Nephron progenitor cell (in vitro differentiated cells): ENCODE measurements around the gene IL10RA.

Source experiments
- DNase-seq: peaks from one replicate; pipeline ENCODE4 v3.0.0; 2021
- H3K27ac Mint-ChIP-seq: 2 replicates; pipeline ENCODE4 v1.8.0; 2021; ENCODE audit warnings: mild to moderate bottlenecking, moderate library complexity, mixed read lengths
- H3K27me3 Mint-ChIP-seq: 2 replicates; pipeline ENCODE4 v1.8.0; 2021; ENCODE audit warnings: mild to moderate bottlenecking, low read depth, mixed read lengths; ENCODE audit not compliant: poor library complexity
- H3K36me3 Mint-ChIP-seq: 2 replicates; pipeline ENCODE4 v1.8.0; 2021; ENCODE audit warnings: low read depth, mixed read lengths
- H3K4me1 Mint-ChIP-seq: 2 replicates; pipeline ENCODE4 v1.8.0; 2021; ENCODE audit warnings: mixed read lengths
- H3K4me3 Mint-ChIP-seq: 2 replicates; pipeline ENCODE4 v1.8.0; 2021; ENCODE audit warnings: mild to moderate bottlenecking, moderate library complexity, mixed read lengths
- H3K9me3 Mint-ChIP-seq: 2 replicates; pipeline ENCODE4 v1.8.0; 2021; ENCODE audit warnings: mild to moderate bottlenecking, moderate library complexity, mixed read lengths
- TF ChIP-seq, protein P1 (sequence below): fragments of 200-600 bp; sonication (generic); IDR thresholded peaks from 2 replicates; pipeline ENCODE4 v1.5.0; 2021; ENCODE audit warnings: antibody characterized with exemption

The IL10RA gene

GRCh38 chr11:118001494-118001971 is 15.3 kb downstream of the IL10RA start:
- TF ChIP-seq, protein P1, sequence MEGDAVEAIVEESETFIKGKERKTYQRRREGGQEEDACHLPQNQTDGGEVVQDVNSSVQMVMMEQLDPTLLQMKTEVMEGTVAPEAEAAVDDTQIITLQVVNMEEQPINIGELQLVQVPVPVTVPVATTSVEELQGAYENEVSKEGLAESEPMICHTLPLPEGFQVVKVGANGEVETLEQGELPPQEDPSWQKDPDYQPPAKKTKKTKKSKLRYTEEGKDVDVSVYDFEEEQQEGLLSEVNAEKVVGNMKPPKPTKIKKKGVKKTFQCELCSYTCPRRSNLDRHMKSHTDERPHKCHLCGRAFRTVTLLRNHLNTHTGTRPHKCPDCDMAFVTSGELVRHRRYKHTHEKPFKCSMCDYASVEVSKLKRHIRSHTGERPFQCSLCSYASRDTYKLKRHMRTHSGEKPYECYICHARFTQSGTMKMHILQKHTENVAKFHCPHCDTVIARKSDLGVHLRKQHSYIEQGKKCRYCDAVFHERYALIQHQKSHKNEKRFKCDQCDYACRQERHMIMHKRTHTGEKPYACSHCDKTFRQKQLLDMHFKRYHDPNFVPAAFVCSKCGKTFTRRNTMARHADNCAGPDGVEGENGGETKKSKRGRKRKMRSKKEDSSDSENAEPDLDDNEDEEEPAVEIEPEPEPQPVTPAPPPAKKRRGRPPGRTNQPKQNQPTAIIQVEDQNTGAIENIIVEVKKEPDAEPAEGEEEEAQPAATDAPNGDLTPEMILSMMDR = no peak

DNA sequence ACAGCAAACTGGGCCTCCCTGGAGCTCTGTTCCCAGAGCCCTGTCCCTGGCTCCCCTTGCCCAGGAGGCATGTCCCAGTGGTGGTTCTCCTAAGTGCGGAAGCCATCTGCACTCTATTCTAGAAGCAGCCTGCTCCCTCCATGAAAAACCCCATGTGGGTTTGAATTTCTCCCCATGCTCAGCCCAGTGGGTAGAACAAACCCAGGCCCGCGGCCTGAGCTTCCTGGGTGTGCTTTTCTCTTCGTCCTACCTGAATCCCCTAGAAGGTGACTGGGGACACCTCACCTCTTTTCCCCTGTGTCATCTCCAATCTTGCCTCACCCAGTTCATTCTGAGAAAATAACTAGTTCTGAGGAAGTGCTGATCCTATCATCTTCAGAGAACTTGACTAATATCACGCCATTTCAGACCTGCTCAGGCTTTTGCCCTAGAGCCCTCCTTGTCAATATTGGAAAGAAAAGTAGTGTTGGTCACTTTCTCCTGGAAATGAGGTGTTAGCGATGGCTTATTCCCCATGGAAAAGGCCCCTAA is 15.9 kb downstream of the IL10RA start:
- no peak overlapping the region for H3K4me3 Mint-ChIP-seq
- no peak for DNase-seq
- TF ChIP-seq, protein P1 = no peak
- H3K27me3 Mint-ChIP-seq = peaks cover 22% of the 10 kb centered on the region
- peaks cover 4% of the 10 kb centered on the region for H3K9me3 Mint-ChIP-seq
- no peaks in the 10 kb centered on the region for H3K36me3 Mint-ChIP-seq
- H3K4me1 Mint-ChIP-seq = peaks cover 7% of the 10 kb centered on the region
- H3K27ac Mint-ChIP-seq = no peak overlapping the region

More at GRCh38 chr11:118001494-118001971, 15.3 kb downstream of the IL10RA start:
- Mint-ChIP-seq H3K27me3 (peaks cover 20% of the 10 kb centered on the region), H3K9me3 (peaks cover 4% of the 10 kb centered on the region), H3K4me3 (no peak overlapping the region), H3K27ac (no peak overlapping the region), H3K36me3 (no peaks in the 10 kb centered on the region), H3K4me1 (peaks cover 7% of the 10 kb centered on the region)
- no peak for DNase-seq

- TF ChIP-seq, protein P1 = no peak
- Mint-ChIP-seq H3K27me3 (peaks cover 22% of the 10 kb centered on the region), H3K9me3 (peaks cover 4% of the 10 kb centered on the region), H3K4me3 (no peak overlapping the region), H3K27ac (no peak overlapping the region), H3K4me1 (peaks cover 7% of the 10 kb centered on the region), H3K36me3 (no peaks in the 10 kb centered on the region)
- DNase-seq = no peak
Measured at GRCh38 chr11:118002541-118003423, 16.6 kb downstream of the IL10RA start.

DNA sequence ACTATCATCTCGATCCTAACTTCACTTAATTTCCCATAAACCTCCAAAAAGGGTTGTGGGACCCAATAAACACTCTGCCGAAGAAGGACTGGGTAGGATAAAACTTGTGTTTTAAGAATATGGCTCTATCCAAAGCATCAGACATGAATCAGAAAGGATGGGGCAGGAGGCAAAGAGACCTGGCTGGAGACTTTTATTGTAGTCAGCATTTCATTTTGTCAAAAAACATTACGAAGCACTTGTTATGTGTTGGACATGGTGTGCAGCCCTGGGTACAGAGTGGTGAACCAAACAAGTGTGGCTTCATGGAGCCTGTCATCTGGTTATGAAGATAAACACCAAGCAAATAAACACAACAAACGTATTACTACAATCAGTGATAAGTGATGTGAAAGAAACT is 17.3 kb downstream of the IL10RA start:
- no peak overlapping the region for H3K27ac Mint-ChIP-seq
- TF ChIP-seq, protein P1 = no peak
- H3K4me3 Mint-ChIP-seq = no peak overlapping the region
- H3K27me3 Mint-ChIP-seq = peaks cover 26% of the 10 kb centered on the region
- H3K9me3 Mint-ChIP-seq = peaks cover 4% of the 10 kb centered on the region
- DNase-seq = no peak
- H3K4me1 Mint-ChIP-seq = peaks cover 10% of the 10 kb centered on the region
- no peaks in the 10 kb centered on the region for H3K36me3 Mint-ChIP-seq

GRCh38 chr11:118004543-118005223 is 18.5 kb downstream of the IL10RA start:
- Mint-ChIP-seq H3K27ac (no peak overlapping the region), H3K27me3 (peaks cover 29% of the 10 kb centered on the region), H3K36me3 (no peaks in the 10 kb centered on the region), H3K9me3 (peaks cover 4% of the 10 kb centered on the region), H3K4me3 (no peak overlapping the region), H3K4me1 (peaks cover 16% of the 10 kb centered on the region)
- TF ChIP-seq, protein P1 = no peak
- DNase-seq = no peak
